Neural cell (in vitro differentiated cells): ENCODE results near the gene GPR15LG. TPM values are rescaled to one million over a fixed set of nuclear protein-coding genes. Genes with fewer than 3 reads are reported as not detected.

ENCODE experiments used
- H2AFZ ChIP-seq: fragments of 200-600, 300-800 bp; sonication (generic), shearing (Covaris generic); 2 replicates; pipeline ENCODE4 v1.6.0; 2014; ENCODE audit warnings: low read depth, mild to moderate bottlenecking, antibody characterized with exemption, low read length, moderate library complexity
- H3F3A ChIP-seq: fragments of 200-600 bp; shearing (Covaris generic); 2 replicates; pipeline ENCODE4 v1.6.1; 2016; ENCODE audit warnings: mild to moderate bottlenecking, moderate library complexity, mixed read lengths, antibody characterized with exemption, low read length; ENCODE audit not compliant: insufficient read depth, poor library complexity, severe bottlenecking
- H3K27ac ChIP-seq: fragments of 200-600, 300-800 bp; sonication (generic), shearing (Covaris generic); 2 replicates; pipeline ENCODE4 v1.5.1; 2014; ENCODE audit warnings: mild to moderate bottlenecking, low read length, moderate library complexity
- H3K27me3 ChIP-seq: fragments of 300-800, 200-600 bp; sonication (generic), shearing (Covaris generic); 2 replicates; pipeline ENCODE4 v1.6.0; 2014; ENCODE audit warnings: mild to moderate bottlenecking, low read depth, low read length, moderate library complexity; ENCODE audit not compliant: insufficient read depth
- H3K36me3 ChIP-seq: fragments of 300-800, 200-600 bp; sonication (generic), shearing (Covaris generic); 2 replicates; pipeline ENCODE4 v1.5.1; 2014; ENCODE audit warnings: mild to moderate bottlenecking, antibody characterized with exemption, low read length, moderate library complexity; ENCODE audit not compliant: insufficient read depth
- H3K4me2 ChIP-seq: fragments of 300-800, 200-600 bp; sonication (generic), shearing (Covaris generic); 2 replicates; pipeline ENCODE4 v1.6.0; 2014; ENCODE audit warnings: mild to moderate bottlenecking, low read length
- H3K4me3 ChIP-seq: fragments of 300-800, 200-600 bp; sonication (generic), shearing (Covaris generic); 2 replicates; pipeline ENCODE4 v1.5.1; 2014; ENCODE audit warnings: mild to moderate bottlenecking, low read length, moderate library complexity
- H3K79me2 ChIP-seq: fragments of 200-600 bp; shearing (Covaris generic); replicated peaks from 2 replicates; pipeline ENCODE4 v1.6.0; 2014; ENCODE audit warnings: mild to moderate bottlenecking, low read length, moderate library complexity; ENCODE audit not compliant: insufficient read depth
- H3K9ac ChIP-seq: fragments of 300-800, 200-600 bp; sonication (generic), shearing (Covaris generic); 2 replicates; pipeline ENCODE4 v1.6.1; 2016; ENCODE audit warnings: mild to moderate bottlenecking, low read length, mixed read lengths
- H3K9me2 ChIP-seq: fragments of 200-600 bp; shearing (Covaris generic); 2 replicates; pipeline ENCODE4 v1.6.1; 2016; ENCODE audit warnings: mild to moderate bottlenecking, low read length, mixed read lengths; ENCODE audit not compliant: insufficient read depth
- H3K9me3 ChIP-seq: fragments of 200-600, 300-800 bp; sonication (generic), shearing (Covaris generic); 2 replicates; pipeline ENCODE4 v1.6.1; 2016; ENCODE audit warnings: mild to moderate bottlenecking, mixed run types, low read length, moderate library complexity, mixed read lengths
- H4K20me1 ChIP-seq: fragments of 200-600 bp; shearing (Covaris generic); 2 replicates; pipeline ENCODE4 v1.6.1; 2016; ENCODE audit warnings: mild to moderate bottlenecking, mixed run types; ENCODE audit not compliant: insufficient read depth
- CTCF ChIP-seq: fragments of 450-650 bp; IDR thresholded peaks from 2 replicates; pipeline ENCODE4 v1.5.1; 2014; ENCODE audit warnings: antibody characterized with exemption, mild to moderate bottlenecking, moderate library complexity; ENCODE audit not compliant: poor library complexity, severe bottlenecking
- EP300 ChIP-seq: fragments of 450-650 bp; conservative IDR thresholded peaks from 2 replicates; pipeline ENCODE4 v1.6.1; 2014; ENCODE audit warnings: antibody characterized with exemption, mild to moderate bottlenecking, moderate library complexity; ENCODE audit not compliant: poor library complexity, severe bottlenecking
- EZH2 ChIP-seq: fragments of 200-600, 300-800 bp; shearing (Covaris generic), sonication (generic); IDR thresholded peaks from 2 replicates; pipeline ENCODE4 v1.6.1; 2014; ENCODE audit warnings: antibody characterized with exemption, low read length, borderline replicate concordance, mild to moderate bottlenecking; ENCODE audit not compliant: insufficient read depth, poor library complexity, severe bottlenecking
- MXI1 ChIP-seq: fragments of 450-650 bp; conservative IDR thresholded peaks from 2 replicates; pipeline ENCODE4 v1.6.1; 2014; ENCODE audit warnings: antibody characterized with exemption, mild to moderate bottlenecking; ENCODE audit not compliant: poor library complexity, severe bottlenecking
- POLR2AphosphoS5 ChIP-seq: IDR thresholded peaks from 2 replicates; pipeline ENCODE4 v1.6.1; 2012
- RAD21 ChIP-seq: fragments of 450-650 bp; conservative IDR thresholded peaks from 2 replicates; pipeline ENCODE4 v1.6.1; 2014; ENCODE audit warnings: antibody characterized with exemption, mild to moderate bottlenecking, moderate library complexity
- SMC3 ChIP-seq: fragments of 450-650 bp; conservative IDR thresholded peaks from 2 replicates; pipeline ENCODE4 v1.6.1; 2014; ENCODE audit warnings: antibody characterized with exemption, mild to moderate bottlenecking, moderate library complexity; ENCODE audit not compliant: poor library complexity
- TAF1 ChIP-seq: IDR thresholded peaks from 2 replicates; pipeline ENCODE4 v1.6.1; 2012; ENCODE audit warnings: low read depth
- polyA plus RNA-seq: library from polyadenylated mRNA; depleted of rRNA; stranded (reverse); fragments of >200 nt; gene quantifications from 2 replicates; pipeline ENCODE4 v1.2.3, GENCODE V29; 2014
- TF ChIP-seq, protein P1 (sequence below): IDR thresholded peaks from 2 replicates; pipeline ENCODE4 v1.6.1; 2012; ENCODE audit warnings: borderline replicate concordance

GPR15LG gene
- polyA plus RNA-seq, 1 donor from 2014 or later, result not detected

DNA sequence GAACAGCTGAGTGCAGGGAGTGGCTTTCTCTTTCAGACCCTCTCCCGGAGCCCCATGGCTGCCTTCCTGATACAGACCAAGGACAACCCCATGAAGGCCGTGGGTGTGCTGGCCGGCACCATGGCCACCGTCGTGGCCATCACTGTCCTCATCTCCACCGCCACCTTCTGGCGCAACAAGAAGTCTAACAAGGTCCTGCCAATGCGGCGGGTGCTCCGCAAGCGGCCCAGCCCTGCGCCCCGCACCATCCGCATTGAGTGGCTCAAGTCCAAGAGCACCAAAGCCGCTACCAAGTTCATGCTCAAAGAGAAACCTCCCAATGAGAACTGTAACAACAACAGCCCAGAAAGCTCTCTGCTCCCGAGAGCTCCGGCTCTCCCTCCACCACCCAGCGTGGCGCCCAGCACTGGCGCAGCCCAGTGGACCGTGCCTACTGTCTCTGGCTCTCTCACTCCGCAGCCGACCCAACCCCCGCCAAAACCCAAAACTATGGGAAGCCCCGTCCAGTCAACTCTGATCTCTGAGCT is 40.5 kb downstream of the GPR15LG start:
- Histone ChIP-seq H2AFZ (no peak overlapping the region), H3K36me3 (no peaks in the 10 kb centered on the region)
- TF ChIP-seq, protein P1, sequence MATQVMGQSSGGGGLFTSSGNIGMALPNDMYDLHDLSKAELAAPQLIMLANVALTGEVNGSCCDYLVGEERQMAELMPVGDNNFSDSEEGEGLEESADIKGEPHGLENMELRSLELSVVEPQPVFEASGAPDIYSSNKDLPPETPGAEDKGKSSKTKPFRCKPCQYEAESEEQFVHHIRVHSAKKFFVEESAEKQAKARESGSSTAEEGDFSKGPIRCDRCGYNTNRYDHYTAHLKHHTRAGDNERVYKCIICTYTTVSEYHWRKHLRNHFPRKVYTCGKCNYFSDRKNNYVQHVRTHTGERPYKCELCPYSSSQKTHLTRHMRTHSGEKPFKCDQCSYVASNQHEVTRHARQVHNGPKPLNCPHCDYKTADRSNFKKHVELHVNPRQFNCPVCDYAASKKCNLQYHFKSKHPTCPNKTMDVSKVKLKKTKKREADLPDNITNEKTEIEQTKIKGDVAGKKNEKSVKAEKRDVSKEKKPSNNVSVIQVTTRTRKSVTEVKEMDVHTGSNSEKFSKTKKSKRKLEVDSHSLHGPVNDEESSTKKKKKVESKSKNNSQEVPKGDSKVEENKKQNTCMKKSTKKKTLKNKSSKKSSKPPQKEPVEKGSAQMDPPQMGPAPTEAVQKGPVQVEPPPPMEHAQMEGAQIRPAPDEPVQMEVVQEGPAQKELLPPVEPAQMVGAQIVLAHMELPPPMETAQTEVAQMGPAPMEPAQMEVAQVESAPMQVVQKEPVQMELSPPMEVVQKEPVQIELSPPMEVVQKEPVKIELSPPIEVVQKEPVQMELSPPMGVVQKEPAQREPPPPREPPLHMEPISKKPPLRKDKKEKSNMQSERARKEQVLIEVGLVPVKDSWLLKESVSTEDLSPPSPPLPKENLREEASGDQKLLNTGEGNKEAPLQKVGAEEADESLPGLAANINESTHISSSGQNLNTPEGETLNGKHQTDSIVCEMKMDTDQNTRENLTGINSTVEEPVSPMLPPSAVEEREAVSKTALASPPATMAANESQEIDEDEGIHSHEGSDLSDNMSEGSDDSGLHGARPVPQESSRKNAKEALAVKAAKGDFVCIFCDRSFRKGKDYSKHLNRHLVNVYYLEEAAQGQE, result no peak
- no peak for TF ChIP-seq MXI1
- TF ChIP-seq POLR2AphosphoS5, result no peak
- TF ChIP-seq CTCF, result no peak
- no peak for TF ChIP-seq EP300
- no peak for TF ChIP-seq TAF1
- no peak for TF ChIP-seq SMC3
- TF ChIP-seq EZH2, result no peak
- no peak for TF ChIP-seq RAD21

GRCh38 chr10:84214612-84215235 is 41.1 kb downstream of the GPR15LG start:
- no peaks in the 10 kb centered on the region for H3F3A ChIP-seq
- H3K27ac ChIP-seq, result no peak overlapping the region
- no peaks in the 10 kb centered on the region for H3K9me2 ChIP-seq
- H2AFZ ChIP-seq, result no peak overlapping the region
- H3K36me3 ChIP-seq, result no peaks in the 10 kb centered on the region
- H3K27me3 ChIP-seq, result no peaks in the 10 kb centered on the region
- no peaks in the 10 kb centered on the region for H3K9me3 ChIP-seq
- no peak overlapping the region for H3K9ac ChIP-seq
- H3K4me2 ChIP-seq, result no peak overlapping the region
- no peaks in the 10 kb centered on the region for H4K20me1 ChIP-seq
- TF ChIP-seq EP300 (no peak), SMC3 (no peak), TAF1 (no peak), MXI1 (no peak), RAD21 (no peak), POLR2AphosphoS5 (no peak), EZH2 (no peak), CTCF (no peak)
- TF ChIP-seq, protein P1, result no peak
- H3K79me2 ChIP-seq, result no peaks in the 10 kb centered on the region
- no peak overlapping the region for H3K4me3 ChIP-seq

More for the DNA sequence above, 40.5 kb downstream of the GPR15LG start:
- Histone ChIP-seq H3K4me2 (no peak overlapping the region), H3K9ac (no peak overlapping the region), H3F3A (no peaks in the 10 kb centered on the region), H3K27me3 (no peaks in the 10 kb centered on the region), H3K27ac (no peak overlapping the region), H3K9me2 (no peaks in the 10 kb centered on the region), H3K79me2 (no peaks in the 10 kb centered on the region), H4K20me1 (no peaks in the 10 kb centered on the region), H3K9me3 (no peaks in the 10 kb centered on the region), H3K4me3 (no peak overlapping the region)
